Activated CD8-positive, alpha-beta memory T cell treated with anti-CD3 and anti-CD28 coated beads, Interleukin-2, amount 50 U/mL, for 24 hours (primary cell): ENCODE results near the gene MCHR1.
"Not testable (repeated sequence)": the region's sequence is repeated elsewhere in the genome, so short reads cannot be mapped to it uniquely, and the experiment has no call there.

Experiments
- DNase-seq: peaks from one replicate; pipeline ENCODE4 v3.0.0-alpha.2; 2020; ENCODE audit errors: extremely low read depth

The MCHR1 gene

GRCh38 chr22:40679249-40679963 is at the start of gene MCHR1:
MCHR1 (plus strand) TSS chr22:40679484; CDS start chr22:40679653, 169 bp downstream.
- no peak for DNase-seq

GRCh38 chr22:40631925-40632324 is 47.4 kb upstream of the MCHR1 start:
- DNase-seq, result no peak

- DNase-seq, result no peak
Observed at GRCh38 chr22:40633036-40633435, 46.2 kb upstream of the MCHR1 start.

- DNase-seq, result no peak
Observed at GRCh38 chr22:40634119-40634903, 45.0 kb upstream of the MCHR1 start.

GRCh38 chr22:40635043-40635939 is 44.0 kb upstream of the MCHR1 start:
- DNase-seq, result no peak

GRCh38 chr22:40635940-40636379 is 43.3 kb upstream of the MCHR1 start:
- no peak for DNase-seq

GRCh38 chr22:40636380-40637182 is 42.7 kb upstream of the MCHR1 start, which contains the start of gene MRTFA:
MRTFA (minus strand) TSS chr22:40636719.
- peak; percentile 100 for DNase-seq

GRCh38 chr22:40637183-40638150 is 41.8 kb upstream of the MCHR1 start:
- peak; percentile 24 for DNase-seq

GRCh38 chr22:40638261-40638660 is 41.0 kb upstream of the MCHR1 start:
- DNase-seq, result no peak

- no peak for DNase-seq
Observed at GRCh38 chr22:40641269-40641668, 38.0 kb upstream of the MCHR1 start.

- no peak for DNase-seq
Observed at GRCh38 chr22:40642316-40642715, 37.0 kb upstream of the MCHR1 start.

GRCh38 chr22:40645579-40646197 is 33.6 kb upstream of the MCHR1 start:
- no peak for DNase-seq

- DNase-seq, result no peak
Observed at GRCh38 chr22:40648386-40648785, 30.9 kb upstream of the MCHR1 start.

- no peak for DNase-seq
Observed at GRCh38 chr22:40651057-40651456, 28.2 kb upstream of the MCHR1 start.

- DNase-seq, result peak; percentile 70
Observed at GRCh38 chr22:40651563-40652501, 27.5 kb upstream of the MCHR1 start.

- DNase-seq, result no peak
Observed at GRCh38 chr22:40653361-40653760, 25.9 kb upstream of the MCHR1 start.

GRCh38 chr22:40654522-40655167 is 24.6 kb upstream of the MCHR1 start:
- no peak for DNase-seq

- not testable (repeated sequence) for DNase-seq
Observed at GRCh38 chr22:40655941-40656340, 23.3 kb upstream of the MCHR1 start.
